Uterus (tissue), 2 donors: ENCODE data around the gene C12orf43.

Source experiments
- CTCF ChIP-seq, 4 experiments: fragments of 200-600 bp in 2 of 4; fragments of 450-650 bp in 2 of 4; sonication (generic) in 2 of 4; IDR thresholded peaks; one replicate each; pipeline ENCODE4 v1.5.1; 2016 to 2019; ENCODE audit warnings: antibody characterized with exemption in 4 of 4, mild to moderate bottlenecking in 2 of 4, moderate library complexity in 1 of 4
- POLR2A ChIP-seq, 2 donors: fragments of 450-650 bp; IDR thresholded peaks; one replicate each; pipeline ENCODE4 v1.6.1; 2016; ENCODE audit warnings: antibody characterized with exemption in 2 of 2, mild to moderate bottlenecking in 1 of 2, moderate library complexity in 1 of 2

DNA sequence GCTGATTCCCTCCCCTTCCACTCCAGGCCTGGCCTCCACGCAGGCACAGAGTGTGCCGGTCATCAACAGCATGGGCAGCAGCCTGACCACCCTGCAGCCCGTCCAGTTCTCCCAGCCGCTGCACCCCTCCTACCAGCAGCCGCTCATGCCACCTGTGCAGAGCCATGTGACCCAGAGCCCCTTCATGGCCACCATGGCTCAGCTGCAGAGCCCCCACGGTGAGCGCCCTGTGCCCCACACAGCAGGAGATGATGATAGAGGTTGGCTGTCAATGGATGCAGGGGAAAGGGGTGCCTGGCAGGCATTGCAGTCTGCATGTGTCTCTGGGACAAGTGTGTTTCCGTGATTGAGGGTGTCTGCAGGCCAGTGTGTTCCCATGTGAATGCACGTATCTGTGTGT, 18.8 kb downstream of the C12orf43 start:
- TF ChIP-seq CTCF (IDR thresholded peaks at IDR 0.05), result no peak
- no peak for TF ChIP-seq POLR2A (IDR thresholded peaks at IDR 0.05)
